A673 (cell line): ENCODE data around the gene CRYBB1. TPM values are rescaled to one million over a fixed set of nuclear protein-coding genes. Genes with fewer than 3 reads are reported as not detected.

Source experiments
- BruUV-seq: library from RNA; stranded (reverse); fragments of 400-500 nt; replicated peaks from 2 replicates; lab custom pipeline; 2021; lab: Mats Ljungman, UMichigan
- CTCF ChIA-PET: fragments of 300-600 bp; sonication (Branson Sonifier 250); formaldehyde crosslinking; loops from one replicate; lab custom pipeline; 2022; ENCODE audit warnings: antibody characterized with exemption; lab: Charles Lee
- POLR2A ChIA-PET: fragments of 300-600 bp; sonication (Branson Sonifier 250); formaldehyde crosslinking; loops from one replicate; lab custom pipeline; 2022; ENCODE audit warnings: antibody characterized with exemption; ENCODE audit not compliant: low non-redundant PET; lab: Charles Lee
- DNase-seq: peaks from one replicate; pipeline ENCODE4 v3.0.0-alpha.2; 2015; ENCODE audit warnings: low spot score
- H3K27ac ChIP-seq: fragments of 200-600 bp; sonication (generic); 2 replicates; pipeline ENCODE4 v1.5.1; 2016; ENCODE audit warnings: mixed run types, low read depth, mild to moderate bottlenecking, mixed read lengths, antibody characterized with exemption, low read length; ENCODE audit not compliant: poor library complexity, severe bottlenecking
- H3K27me3 ChIP-seq: fragments of 200-600 bp; sonication (generic); replicated peaks from 2 replicates; pipeline ENCODE4 v1.6.1; 2017; ENCODE audit warnings: mixed run types, low read depth, mild to moderate bottlenecking, mixed read lengths, antibody characterized with exemption, low read length; ENCODE audit not compliant: insufficient read depth, poor library complexity
- H3K36me3 ChIP-seq: fragments of 200-600 bp; sonication (generic); 2 replicates; pipeline ENCODE4 v1.6.1; 2016; ENCODE audit warnings: mixed run types, mild to moderate bottlenecking, mixed read lengths, antibody characterized with exemption, low read length; ENCODE audit not compliant: insufficient read depth, poor library complexity, severe bottlenecking
- H3K4me1 ChIP-seq: fragments of 200-600 bp; sonication (generic); 2 replicates; pipeline ENCODE4 v1.6.1; 2017; ENCODE audit warnings: mixed run types, mild to moderate bottlenecking, mixed read lengths, antibody characterized with exemption, low read length; ENCODE audit not compliant: insufficient read depth, poor library complexity, severe bottlenecking
- H3K4me3 ChIP-seq: fragments of 200-600 bp; sonication (generic); 2 replicates; pipeline ENCODE4 v1.5.1; 2016; ENCODE audit warnings: low read depth, mixed run types, mild to moderate bottlenecking, mixed read lengths, low read length; ENCODE audit not compliant: poor library complexity, severe bottlenecking
- H3K9me3 ChIP-seq: fragments of 200-600 bp; sonication (generic); 2 replicates; pipeline ENCODE4 v1.6.1; 2016; ENCODE audit warnings: mixed run types, low read depth, mild to moderate bottlenecking, mixed read lengths, antibody characterized with exemption, low read length; ENCODE audit not compliant: poor library complexity, severe bottlenecking
- CTCF ChIP-seq: fragments of 300-800, 200-600 bp; sonication (generic); conservative IDR thresholded peaks from 2 replicates; pipeline ENCODE4 v1.5.1; 2017; ENCODE audit warnings: low read depth, mild to moderate bottlenecking, antibody characterized with exemption, low read length, moderate library complexity, mixed read lengths
- EZH2 ChIP-seq: fragments of 200-600 bp; sonication (generic); IDR thresholded peaks from 2 replicates; pipeline ENCODE4 v1.6.1; 2017; ENCODE audit warnings: borderline replicate concordance, low read depth, mild to moderate bottlenecking, mixed read lengths, antibody characterized with exemption, low read length; ENCODE audit not compliant: poor library complexity, severe bottlenecking
- intact Hi-C: fragments of 100-400 bp; cut with micrococcal nuclease; formaldehyde crosslinking; loops from one replicate; pipeline ENCODE4 v1.10.0; 2022; ENCODE audit not compliant: unreplicated experiment
- total RNA-seq: library from RNA; stranded (reverse); gene quantifications from 2 replicates; pipeline ENCODE4 v1.2.3, GENCODE V29; 2021

CRYBB1 gene
- total RNA-seq, 1 experiment from 2014 or later: not detected

GRCh38 chr22:26580240-26580962 is 37.4 kb downstream of the CRYBB1 start:
- no peak overlapping the region for H3K4me3 ChIP-seq
- H3K27me3 ChIP-seq: no peaks in the 10 kb centered on the region
- intact Hi-C loops: no loop called here
- CTCF ChIA-PET: no interaction called here
- DNase-seq: no peak
- H3K36me3 ChIP-seq: no peaks in the 10 kb centered on the region
- H3K27ac ChIP-seq: no peak overlapping the region
- TF ChIP-seq EZH2 (no peak), CTCF (no peak)
- no peaks in the 10 kb centered on the region for H3K9me3 ChIP-seq
- no TSS peak for BruUV-seq
- no peaks in the 10 kb centered on the region for H3K4me1 ChIP-seq
- POLR2A ChIA-PET: no interaction called here

GRCh38 chr22:26579331-26579886 is 38.4 kb downstream of the CRYBB1 start:
- Histone ChIP-seq H3K27ac (no peak overlapping the region), H3K4me3 (no peak overlapping the region), H3K4me1 (no peaks in the 10 kb centered on the region), H3K36me3 (no peaks in the 10 kb centered on the region), H3K27me3 (no peaks in the 10 kb centered on the region), H3K9me3 (no peaks in the 10 kb centered on the region)
- POLR2A ChIA-PET: no interaction called here
- TF ChIP-seq EZH2 (no peak), CTCF (no peak)
- intact Hi-C loops: no loop called here
- CTCF ChIA-PET: no interaction called here
- BruUV-seq: no TSS peak
- DNase-seq: no peak

DNA sequence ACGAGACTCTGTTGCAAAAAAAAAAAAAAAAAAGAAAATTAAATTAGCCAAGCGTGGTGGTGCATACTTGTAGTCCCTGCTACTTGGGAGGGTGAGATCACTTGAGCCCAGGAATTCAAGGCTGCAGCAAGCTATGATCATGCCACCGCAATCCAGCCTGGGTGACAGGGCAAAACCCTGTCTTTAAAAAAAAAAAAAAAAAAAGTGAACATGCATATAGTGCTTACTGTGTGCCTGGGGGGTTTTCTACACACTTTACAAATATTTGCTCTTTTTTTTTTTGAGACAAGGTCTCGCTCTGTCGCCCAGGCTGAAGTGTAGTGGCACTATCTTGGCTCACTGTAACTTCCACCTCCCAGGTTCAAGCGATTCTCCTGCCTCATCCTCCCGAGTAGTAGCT is 40.7 kb downstream of the CRYBB1 start:
- H3K4me1 ChIP-seq: no peaks in the 10 kb centered on the region
- no peak overlapping the region for H3K27ac ChIP-seq
- H3K36me3 ChIP-seq: no peaks in the 10 kb centered on the region
- intact Hi-C loops: no loop called here
- CTCF ChIA-PET: no interaction called here
- no peaks in the 10 kb centered on the region for H3K9me3 ChIP-seq
- no peaks in the 10 kb centered on the region for H3K27me3 ChIP-seq
- DNase-seq: no peak
- POLR2A ChIA-PET: no interaction called here
- no TSS peak for BruUV-seq
- TF ChIP-seq CTCF (no peak), EZH2 (no peak)
- H3K4me3 ChIP-seq: no peak overlapping the region
